Naive thymus-derived CD4-positive, alpha-beta T cell (primary cell): ENCODE data around the gene STIM1. TPM values are rescaled to one million over a fixed set of nuclear protein-coding genes. Genes with fewer than 3 reads are reported as not detected.

ENCODE experiments used
- ATAC-seq: fragments of 150-1000 bp; cut with Tn5 transposase; 2 replicates; pipeline ENCODE4 v1.10.0; 2021; ENCODE audit warnings: mild to moderate bottlenecking, moderate library complexity
- CTCF ChIA-PET: fragments of 350-600 bp; sonication (Branson Sonifier 250); formaldehyde crosslinking; loops from one replicate; lab custom pipeline; 2021; ENCODE audit warnings: antibody characterized with exemption; lab: Charles Lee
- POLR2A ChIA-PET: fragments of 350-600 bp; sonication (Branson Sonifier 250); formaldehyde crosslinking; loops from one replicate; lab custom pipeline; 2021; ENCODE audit warnings: antibody characterized with exemption, inconsistent platforms; lab: Charles Lee
- DNase-seq, 9 donors: peaks; one replicate each; pipeline versions ENCODE4 v3.0.0 to v3.0.0-alpha.2; 2020 to 2022; ENCODE audit warnings: mixed read lengths in 1 of 9
- H3K27ac ChIP-seq: one replicate; pipeline ENCODE4 v1.7.0; 2013; ENCODE audit warnings: mild to moderate bottlenecking, low read depth, low read length, moderate library complexity
- H3K27me3 ChIP-seq, 2 donors: one replicate each; pipeline ENCODE4 v1.7.0; 2013; ENCODE audit warnings: low read length in 2 of 2, mild to moderate bottlenecking in 2 of 2, moderate library complexity in 2 of 2; ENCODE audit not compliant: control insufficient read depth in 2 of 2, insufficient read depth in 2 of 2
- H3K36me3 ChIP-seq, 3 experiments: 1 replicate in 2 of 3; 2 replicates in 1 of 3; pipeline ENCODE4 v1.7.0; 2013; ENCODE audit warnings: low read length in 3 of 3, mild to moderate bottlenecking in 3 of 3, moderate library complexity in 1 of 3; ENCODE audit not compliant: insufficient read depth in 3 of 3, control insufficient read depth in 2 of 3
- H3K4me1 ChIP-seq, 2 donors: one replicate each; pipeline ENCODE4 v1.7.0; 2013; ENCODE audit warnings: low read length in 2 of 2, mild to moderate bottlenecking in 2 of 2, moderate library complexity in 1 of 2; ENCODE audit not compliant: control insufficient read depth in 2 of 2, insufficient read depth in 2 of 2
- H3K4me3 ChIP-seq: 2 replicates; pipeline ENCODE4 v1.7.0; 2013; ENCODE audit warnings: mild to moderate bottlenecking, low read length
- H3K9me3 ChIP-seq, 3 experiments: 1 replicate in 2 of 3; 2 replicates in 1 of 3; pipeline ENCODE4 v1.7.0; 2013; ENCODE audit warnings: low read length in 3 of 3; ENCODE audit not compliant: control insufficient read depth in 2 of 3
- H3K27ac Mint-ChIP-seq, 9 donors: one replicate each; pipeline ENCODE4 v1.8.0; 2020 to 2022; ENCODE audit warnings: mixed read lengths in 9 of 9, mild to moderate bottlenecking in 8 of 9, moderate library complexity in 5 of 9, inconsistent platforms in 2 of 9
- H3K27me3 Mint-ChIP-seq, 5 donors: one replicate each; pipeline ENCODE4 v1.8.0; 2021 to 2022; ENCODE audit warnings: mixed read lengths in 5 of 5, mild to moderate bottlenecking in 1 of 5
- H3K36me3 Mint-ChIP-seq, 5 donors: one replicate each; pipeline ENCODE4 v1.8.0; 2020 to 2022; ENCODE audit warnings: mixed read lengths in 5 of 5, mild to moderate bottlenecking in 3 of 5, inconsistent platforms in 1 of 5
- H3K4me1 Mint-ChIP-seq, 7 donors: one replicate each; pipeline ENCODE4 v1.8.0; 2020 to 2022; ENCODE audit warnings: mixed read lengths in 7 of 7, mild to moderate bottlenecking in 3 of 7, inconsistent platforms in 1 of 7
- H3K4me3 Mint-ChIP-seq, 10 donors: one replicate each; pipeline ENCODE4 v1.8.0; 2020 to 2022; ENCODE audit warnings: mild to moderate bottlenecking in 10 of 10, mixed read lengths in 10 of 10, moderate library complexity in 6 of 10, inconsistent platforms in 2 of 10
- H3K9me3 Mint-ChIP-seq, 11 donors: one replicate each; pipeline ENCODE4 v1.8.0; 2020 to 2022; ENCODE audit warnings: mixed read lengths in 11 of 11, mild to moderate bottlenecking in 4 of 11, inconsistent platforms in 1 of 11, moderate library complexity in 1 of 11
- intact Hi-C, 2 donors: fragments of 100-400 bp; cut with micrococcal nuclease; formaldehyde crosslinking; loops; one replicate each; pipeline ENCODE4 v1.15.1; 2023
- polyA plus RNA-seq, 2 donors: library from polyadenylated mRNA; unstranded; fragments of 300-500 nt; fragmentation: Illumina TruSeq; gene quantifications; one replicate each; pipeline ENCODE4 v1.2.3, GENCODE V29; 2021
- total RNA-seq, 6 experiments: library from RNA in 5 of 6; stranded (reverse) in 5 of 6; gene quantifications; 1 replicate in 5 of 6; 2 replicates in 1 of 6; pipeline ENCODE4 v1.2.3 and lab custom pipeline; 2021 to 2026

The STIM1 gene
- total and polyA plus RNA-seq, 7 experiments from 2014 or later, result 38.4 to 117 (median 99.0) TPM

- Mint-ChIP-seq H3K27ac (no peak overlapping the region), H3K36me3 (peaks cover 0 to 22% (median 14%) of the 10 kb centered on the region in 5 donors), H3K4me3 (no peak overlapping the region), H3K9me3 (peaks cover 0 to 4% (median 0%) of the 10 kb centered on the region in 11 donors), H3K27me3 (no peaks in the 10 kb centered on the region), H3K4me1 (peaks cover 50 to 83% (median 76%) of the 10 kb centered on the region in 7 donors)
- Histone ChIP-seq H3K4me1 (peaks cover 27 to 32% of the 10 kb centered on the region in 2 donors), H3K9me3 (no peaks in the 10 kb centered on the region), H3K27ac (no peak overlapping the region), H3K27me3 (no peaks in the 10 kb centered on the region), H3K4me3 (no peak overlapping the region), H3K36me3 (no peaks in the 10 kb centered on the region)
- ChIA-PET POLR2A (interaction anchor here (1.0 to 1.2 kb wide), 2 partner anchors 38 to 43 kb away, joined by 3 read pairs; no protein-coding TSS in a partner anchor), CTCF (interaction anchor here (0.5 to 1.5 kb wide), 4 partner anchors 11 to 292 kb away, joined by 3 to 8 read pairs (median 6); no protein-coding TSS in a partner anchor)
- DNase-seq, result no peak
- intact Hi-C loops, result no loop called here
- ATAC-seq, result no peak
These were observed 35.3 kb downstream of the STIM1 start for GRCh38 chr11:3890806-3891205.

DNA sequence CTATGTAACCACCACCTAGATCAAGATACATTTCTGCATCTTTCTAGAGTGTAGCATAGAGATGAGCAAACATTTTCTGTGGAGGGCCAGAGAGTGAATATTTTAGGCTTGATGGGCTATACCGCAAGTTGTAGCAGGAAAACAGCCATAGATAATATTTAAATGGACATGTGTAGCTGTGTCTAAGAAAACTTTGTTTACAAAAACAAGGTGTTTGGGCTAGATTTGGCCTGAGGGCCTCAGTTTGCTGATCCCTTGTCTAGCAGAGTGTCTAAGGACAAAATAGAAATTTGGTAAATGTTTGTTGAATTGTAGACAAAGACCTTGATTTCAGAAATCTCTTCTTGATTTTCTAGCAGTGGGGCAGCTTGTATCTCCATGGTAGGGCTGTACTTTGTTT lies 36.3 kb downstream of the STIM1 start:
- H3K36me3 ChIP-seq, result no peaks in the 10 kb centered on the region
- H3K27me3 ChIP-seq, result no peaks in the 10 kb centered on the region
- Mint-ChIP-seq H3K9me3 (peaks cover 0 to 4% (median 0%) of the 10 kb centered on the region in 11 donors), H3K27me3 (no peaks in the 10 kb centered on the region), H3K4me3 (no peak overlapping the region), H3K36me3 (peaks cover 0 to 27% (median 16%) of the 10 kb centered on the region in 5 donors), H3K4me1 (peaks cover 51 to 86% (median 78%) of the 10 kb centered on the region in 7 donors), H3K27ac (peak overlapping the region in 5 of 9 donors; percentile 2 to 76 (median 41))
- ATAC-seq (no peak), DNase-seq (no peak)
- no peak overlapping the region for H3K4me3 ChIP-seq
- POLR2A ChIA-PET, result interaction anchor here (1.5 kb wide), 1 partner anchor 11 kb away, joined by 5 read pairs; no protein-coding TSS in a partner anchor
- H3K4me1 ChIP-seq, result peaks cover 27 to 36% of the 10 kb centered on the region in 2 donors
- H3K9me3 ChIP-seq, result no peaks in the 10 kb centered on the region
- intact Hi-C loops, result no loop called here
- no peak overlapping the region for H3K27ac ChIP-seq
- CTCF ChIA-PET, result no interaction called here

- no peak overlapping the region for H3K27ac ChIP-seq
- peaks cover 27 to 33% of the 10 kb centered on the region in 2 donors for H3K4me1 ChIP-seq
- Mint-ChIP-seq H3K4me3 (peak overlapping the region in 1 of 10 donors; percentile 14), H3K9me3 (peaks cover 0 to 4% (median 0%) of the 10 kb centered on the region in 11 donors), H3K27ac (peak overlapping the region in 4 of 9 donors; percentile 2 to 83 (median 36)), H3K36me3 (peaks cover 0 to 28% (median 19%) of the 10 kb centered on the region in 5 donors), H3K27me3 (no peaks in the 10 kb centered on the region), H3K4me1 (peaks cover 46 to 86% (median 78%) of the 10 kb centered on the region in 7 donors)
- no peaks in the 10 kb centered on the region for H3K36me3 ChIP-seq
- DNase-seq (no peak), ATAC-seq (no peak)
- H3K27me3 ChIP-seq, result no peaks in the 10 kb centered on the region
- H3K9me3 ChIP-seq, result no peaks in the 10 kb centered on the region
- POLR2A ChIA-PET, result interaction anchor here (1.5 kb wide), 1 partner anchor 10 kb away, joined by 5 read pairs; no protein-coding TSS in a partner anchor
- H3K4me3 ChIP-seq, result no peak overlapping the region
- CTCF ChIA-PET, result no interaction called here
- intact Hi-C loops, result no loop called here
These were observed 36.7 kb downstream of the STIM1 start for GRCh38 chr11:3892156-3892555.

GRCh38 chr11:3893311-3893710 lies 37.8 kb downstream of the STIM1 start:
- H3K36me3 ChIP-seq, result no peaks in the 10 kb centered on the region
- H3K4me1 ChIP-seq, result peaks cover 26 to 27% of the 10 kb centered on the region in 2 donors
- H3K9me3 ChIP-seq, result no peaks in the 10 kb centered on the region
- H3K27ac ChIP-seq, result no peak overlapping the region
- ChIA-PET POLR2A (interaction anchor here (0.9 kb wide), 1 partner anchor 41 kb away, joined by 5 read pairs; no protein-coding TSS in a partner anchor), CTCF (interaction anchor here (0.7 kb wide), 1 partner anchor 142 kb away, joined by 3 read pairs; no protein-coding TSS in a partner anchor)
- H3K9me3 Mint-ChIP-seq, result peaks cover 0 to 4% (median 0%) of the 10 kb centered on the region in 11 donors
- H3K4me1 Mint-ChIP-seq, result peaks cover 43 to 78% (median 70%) of the 10 kb centered on the region in 7 donors
- peak overlapping the region; percentile 34 to 82 (median 55) for H3K27ac Mint-ChIP-seq
- peak overlapping the region in 5 of 10 donors; percentile 26 to 45 (median 40) for H3K4me3 Mint-ChIP-seq
- no peaks in the 10 kb centered on the region for H3K27me3 Mint-ChIP-seq
- ATAC-seq, result no peak
- peaks cover 0 to 27% (median 19%) of the 10 kb centered on the region in 5 donors for H3K36me3 Mint-ChIP-seq
- intact Hi-C loops, result no loop called here
- no peak for DNase-seq
- no peaks in the 10 kb centered on the region for H3K27me3 ChIP-seq
- H3K4me3 ChIP-seq, result no peak overlapping the region

GRCh38 chr11:3894128-3894731 lies 38.8 kb downstream of the STIM1 start:
- intact Hi-C loops, result no loop called here
- ATAC-seq (peak; percentile 82), DNase-seq (peak in 1 of 9 donors; percentile 15)
- Mint-ChIP-seq H3K4me1 (peaks cover 35 to 70% (median 63%) of the 10 kb centered on the region in 7 donors), H3K9me3 (peaks cover 0 to 4% (median 0%) of the 10 kb centered on the region in 11 donors), H3K27ac (peak overlapping the region; percentile 49 to 82 (median 55)), H3K27me3 (no peaks in the 10 kb centered on the region), H3K4me3 (peak overlapping the region in 8 of 10 donors; percentile 11 to 50 (median 37)), H3K36me3 (peaks cover 0 to 27% (median 19%) of the 10 kb centered on the region in 5 donors)
- no peaks in the 10 kb centered on the region for H3K27me3 ChIP-seq
- H3K36me3 ChIP-seq, result no peaks in the 10 kb centered on the region
- H3K4me1 ChIP-seq, result peaks cover 23 to 27% of the 10 kb centered on the region in 2 donors
- H3K4me3 ChIP-seq, result no peak overlapping the region
- H3K27ac ChIP-seq, result no peak overlapping the region
- POLR2A ChIA-PET, result interaction anchor here (0.8 to 0.9 kb wide), 3 partner anchors 11 to 64 kb away, joined by 3 to 7 read pairs (median 5); no protein-coding TSS in a partner anchor
- CTCF ChIA-PET, result interaction anchor here (0.7 kb wide), 1 partner anchor 143 kb away, joined by 3 read pairs; no protein-coding TSS in a partner anchor
- no peaks in the 10 kb centered on the region for H3K9me3 ChIP-seq

- peak overlapping the region in 1 of 10 donors; percentile 34 for H3K4me3 Mint-ChIP-seq
- peaks cover 32 to 68% (median 63%) of the 10 kb centered on the region in 7 donors for H3K4me1 Mint-ChIP-seq
- H3K36me3 ChIP-seq, result no peaks in the 10 kb centered on the region
These were observed 41.2 kb downstream of the STIM1 start for GRCh38 chr11:3896644-3897043.

More at GRCh38 chr11:3896644-3897043, 41.2 kb downstream of the STIM1 start:
- H3K36me3 Mint-ChIP-seq, result peaks cover 0 to 25% (median 19%) of the 10 kb centered on the region in 5 donors
- ATAC-seq (peak; percentile 48), DNase-seq (no peak)
- CTCF ChIA-PET, result interaction anchor here (0.8 to 1.4 kb wide), 3 partner anchors 42 to 176 kb away, joined by 3 to 5 read pairs (median 4); no protein-coding TSS in a partner anchor
- Histone ChIP-seq H3K9me3 (no peaks in the 10 kb centered on the region), H3K4me3 (no peak overlapping the region), H3K4me1 (peaks cover 21 to 35% of the 10 kb centered on the region in 2 donors), H3K27ac (no peak overlapping the region), H3K27me3 (no peaks in the 10 kb centered on the region)
- H3K27ac Mint-ChIP-seq, result peak overlapping the region in 5 of 9 donors; percentile 0 to 52 (median 24)
- H3K27me3 Mint-ChIP-seq, result no peaks in the 10 kb centered on the region
- POLR2A ChIA-PET, result interaction anchor here (0.5 to 1.5 kb wide), 6 partner anchors 29 to 207 kb away, joined by 3 to 8 read pairs (median 4); no protein-coding TSS in a partner anchor
- H3K9me3 Mint-ChIP-seq, result peaks cover 0 to 4% (median 0%) of the 10 kb centered on the region in 11 donors
- intact Hi-C loops, result no loop called here
